Cardiac fibroblast (primary cell): ENCODE results near the gene SMIM21.

Experiments
- DNase-seq, 2 donors: peaks; one replicate each; pipeline versions ENCODE4 v3.0.0 to v3.0.0-alpha.2; 2010; ENCODE audit warnings: low read depth in 2 of 2
- H3K4me3 ChIP-seq, 2 donors: replicated peaks in 1 of 2; 1 replicate in 1 of 2; 2 replicates in 1 of 2; pipeline ENCODE4 v1.5.1; 2011; ENCODE audit warnings: low read depth in 2 of 2, low read length in 2 of 2, mild to moderate bottlenecking in 2 of 2, moderate library complexity in 1 of 2
- CTCF ChIP-seq: IDR thresholded peaks from one replicate; pipeline ENCODE4 v1.5.1; 2011; ENCODE audit warnings: low read depth, mild to moderate bottlenecking, low read length, inconsistent platforms

The SMIM21 gene

GRCh38 chr18:75408554-75409506 lies 18.7 kb downstream of the SMIM21 start:
- no peak for TF ChIP-seq CTCF
- DNase-seq = peak; percentile 77 to 99
- no peak overlapping the region for H3K4me3 ChIP-seq

DNA sequence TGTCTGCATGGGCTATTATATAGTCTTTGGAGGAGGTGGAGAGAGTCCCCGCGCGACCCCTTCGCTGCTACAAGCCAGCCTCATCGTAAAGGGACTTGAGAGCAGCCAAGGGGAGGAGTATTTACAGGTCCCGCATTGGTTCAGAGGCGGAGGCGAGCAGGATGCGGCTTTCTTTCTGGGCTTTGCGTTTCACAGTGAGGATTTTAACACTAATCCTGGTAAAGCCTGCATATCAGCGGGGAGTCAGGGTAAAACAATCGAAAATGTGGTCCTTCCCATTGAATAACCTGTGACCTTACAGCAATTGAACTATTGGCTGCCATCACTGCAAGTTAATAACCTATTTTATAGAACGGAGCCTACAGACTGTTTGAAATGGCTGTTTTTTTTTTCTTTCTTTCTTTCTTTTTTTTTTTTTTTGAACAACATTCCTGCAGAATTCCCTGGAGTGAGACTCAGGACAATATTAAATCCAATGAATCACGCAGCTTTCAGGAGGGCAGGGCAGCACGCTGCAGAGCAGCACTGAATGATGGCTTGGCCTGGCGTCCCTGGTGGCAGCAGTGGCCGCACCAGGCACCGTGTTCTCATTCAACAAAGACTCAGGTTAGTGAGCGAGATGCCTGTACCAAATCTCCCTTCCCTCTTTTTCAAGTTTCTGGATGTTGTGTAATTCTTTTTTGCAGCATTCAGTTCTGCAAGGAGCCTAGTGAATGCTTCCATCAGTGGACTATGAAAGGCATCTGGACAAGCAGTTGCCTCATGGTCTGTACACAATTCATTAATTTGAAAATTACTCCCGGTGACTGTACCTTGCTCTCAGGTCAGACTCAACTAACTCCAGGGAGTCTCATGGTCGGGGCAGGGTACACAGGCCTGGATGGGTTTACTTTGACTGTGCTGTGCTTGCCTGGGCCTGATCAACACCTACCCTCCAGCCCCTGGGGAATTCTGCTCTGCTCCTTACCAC lies 19.8 kb downstream of the SMIM21 start:
- no peak for TF ChIP-seq CTCF
- H3K4me3 ChIP-seq = no peak overlapping the region
- peak; percentile 24 to 57 for DNase-seq

GRCh38 chr18:75406491-75407445 lies 20.7 kb downstream of the SMIM21 start:
- TF ChIP-seq CTCF = no peak
- H3K4me3 ChIP-seq = no peak overlapping the region
- peak; percentile 19 to 25 for DNase-seq

- TF ChIP-seq CTCF = no peak
- peak in 1 of 2 donors; percentile 13 for DNase-seq
- no peak overlapping the region for H3K4me3 ChIP-seq
Observed at GRCh38 chr18:75405351-75405750, 22.2 kb downstream of the SMIM21 start.

GRCh38 chr18:75400366-75400765 lies 27.1 kb downstream of the SMIM21 start:
- no peak for DNase-seq
- no peak overlapping the region for H3K4me3 ChIP-seq
- TF ChIP-seq CTCF = no peak

GRCh38 chr18:75395137-75395536 lies 32.4 kb downstream of the SMIM21 start:
- no peak for TF ChIP-seq CTCF
- H3K4me3 ChIP-seq = no peak overlapping the region
- no peak for DNase-seq
